GM13977 (cell line): Measurements from ENCODE around the gene LGMN.

Experiments used
- DNase-seq: peaks from one replicate; pipeline ENCODE4 v3.0.0; 2012; ENCODE audit warnings: low spot score
- in situ Hi-C: fragments of 300-500 bp; cut with MboI; formaldehyde crosslinking; loops from one replicate; pipeline ENCODE4 v1.12.0; 2022; ENCODE audit warnings: low sequenced_read_pairs, low pct_unique_long_range_greater_than_20kb, mixed read lengths, inconsistent platforms; ENCODE audit not compliant: unreplicated experiment
- TF ChIP-seq, protein P1 (sequence below): IDR thresholded peaks from 2 replicates; pipeline ENCODE4 v1.5.1; 2012; ENCODE audit warnings: mild to moderate bottlenecking, control low read depth; ENCODE audit not compliant: insufficient read depth; ENCODE audit errors: extremely low read depth, missing control alignments

LGMN gene

DNA sequence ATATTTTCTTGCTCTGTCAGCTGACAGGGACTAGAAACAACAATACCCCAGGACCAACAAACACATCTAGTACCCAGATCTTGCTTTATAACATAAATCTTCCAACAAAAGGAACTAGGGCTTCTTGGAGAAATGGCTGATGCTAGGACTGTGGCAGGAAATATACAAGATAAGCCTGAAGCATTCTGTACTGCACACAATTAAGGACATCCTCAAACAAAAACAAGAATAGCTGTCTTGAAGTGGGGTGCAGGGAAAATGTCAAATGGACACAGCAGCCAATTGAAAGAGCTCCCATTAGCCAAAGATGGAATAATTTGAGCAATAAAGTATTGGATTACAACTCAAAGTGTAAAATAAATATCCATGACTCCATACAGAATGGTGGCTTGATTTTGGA, 50.0 kb downstream of the LGMN start:
- in situ Hi-C loops: loop anchor here (25.0 kb wide), 1 partner anchor 561 kb away; no protein-coding TSS in a partner anchor
- TF ChIP-seq, protein P1, sequence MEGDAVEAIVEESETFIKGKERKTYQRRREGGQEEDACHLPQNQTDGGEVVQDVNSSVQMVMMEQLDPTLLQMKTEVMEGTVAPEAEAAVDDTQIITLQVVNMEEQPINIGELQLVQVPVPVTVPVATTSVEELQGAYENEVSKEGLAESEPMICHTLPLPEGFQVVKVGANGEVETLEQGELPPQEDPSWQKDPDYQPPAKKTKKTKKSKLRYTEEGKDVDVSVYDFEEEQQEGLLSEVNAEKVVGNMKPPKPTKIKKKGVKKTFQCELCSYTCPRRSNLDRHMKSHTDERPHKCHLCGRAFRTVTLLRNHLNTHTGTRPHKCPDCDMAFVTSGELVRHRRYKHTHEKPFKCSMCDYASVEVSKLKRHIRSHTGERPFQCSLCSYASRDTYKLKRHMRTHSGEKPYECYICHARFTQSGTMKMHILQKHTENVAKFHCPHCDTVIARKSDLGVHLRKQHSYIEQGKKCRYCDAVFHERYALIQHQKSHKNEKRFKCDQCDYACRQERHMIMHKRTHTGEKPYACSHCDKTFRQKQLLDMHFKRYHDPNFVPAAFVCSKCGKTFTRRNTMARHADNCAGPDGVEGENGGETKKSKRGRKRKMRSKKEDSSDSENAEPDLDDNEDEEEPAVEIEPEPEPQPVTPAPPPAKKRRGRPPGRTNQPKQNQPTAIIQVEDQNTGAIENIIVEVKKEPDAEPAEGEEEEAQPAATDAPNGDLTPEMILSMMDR: no peak
- no peak for DNase-seq

DNA sequence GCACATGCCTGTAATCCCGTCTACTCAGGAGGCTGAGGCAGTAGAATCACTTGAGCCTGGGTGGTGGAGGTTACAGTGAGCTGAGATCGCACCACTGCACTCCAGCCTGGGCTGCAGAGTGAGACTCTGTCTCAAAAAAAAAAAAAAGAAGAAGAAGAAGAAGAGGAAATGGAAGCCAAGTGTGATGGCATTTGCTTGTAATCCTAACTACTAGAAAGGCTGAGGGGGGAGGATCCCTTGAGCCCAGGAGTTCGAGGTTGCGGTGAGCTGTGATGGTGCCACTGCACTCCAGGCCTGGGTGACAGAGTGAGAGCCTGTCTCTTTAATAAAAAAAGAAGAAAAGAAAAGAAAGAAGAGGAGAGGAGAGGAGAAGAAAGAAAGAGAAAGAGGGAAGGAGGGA, 52.1 kb downstream of the LGMN start:
- in situ Hi-C loops: loop anchor here (25.0 kb wide), 1 partner anchor 559 kb away; no protein-coding TSS in a partner anchor
- TF ChIP-seq, protein P1: no peak
- DNase-seq: no peak

DNA sequence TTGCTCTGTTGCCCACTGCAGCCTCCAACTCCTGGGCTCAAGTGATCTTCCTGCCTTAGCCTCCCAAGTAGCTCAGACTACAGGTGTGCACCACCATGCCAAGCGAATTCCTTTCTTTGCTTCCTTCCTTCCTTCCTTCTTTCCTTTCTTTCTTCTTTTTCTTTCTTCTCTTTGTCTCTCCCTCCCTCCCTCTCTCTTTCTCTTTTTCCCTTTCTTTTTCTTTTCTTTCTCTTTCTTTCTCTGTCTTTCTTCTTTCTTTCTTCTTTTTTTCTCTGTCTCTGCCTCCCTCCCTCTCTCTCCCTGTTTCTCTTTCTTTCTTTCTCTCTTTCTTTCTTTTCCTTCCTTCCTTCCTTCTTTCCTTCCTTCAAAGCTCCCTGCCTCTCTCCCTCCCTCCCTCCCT, 52.9 kb downstream of the LGMN start:
- in situ Hi-C loops: loop anchor here (25.0 kb wide), 1 partner anchor 558 kb away; no protein-coding TSS in a partner anchor
- TF ChIP-seq, protein P1: no peak
- no peak for DNase-seq

DNA sequence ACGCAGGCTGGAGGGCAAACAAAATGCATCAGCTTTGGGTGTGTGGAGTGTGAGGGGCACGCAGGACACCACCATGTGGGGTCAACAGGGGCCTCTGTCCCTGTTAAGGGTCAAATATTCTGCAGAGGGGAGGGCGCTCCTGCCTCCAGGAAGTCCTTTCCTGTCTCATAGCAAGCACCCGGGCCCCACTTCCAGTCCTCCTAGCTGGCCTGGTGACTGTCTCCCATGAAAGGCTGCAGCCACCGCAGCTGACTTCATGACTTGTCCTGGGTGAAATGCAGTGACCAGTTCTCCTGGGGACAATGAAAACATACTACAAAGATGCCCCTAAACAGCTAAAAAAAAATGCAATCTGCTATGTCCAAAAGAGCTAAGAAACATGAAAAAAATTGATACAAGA, 53.6 kb downstream of the LGMN start:
- no peak for DNase-seq
- in situ Hi-C loops: loop anchor here (25.0 kb wide), 1 partner anchor 558 kb away; no protein-coding TSS in a partner anchor

DNA sequence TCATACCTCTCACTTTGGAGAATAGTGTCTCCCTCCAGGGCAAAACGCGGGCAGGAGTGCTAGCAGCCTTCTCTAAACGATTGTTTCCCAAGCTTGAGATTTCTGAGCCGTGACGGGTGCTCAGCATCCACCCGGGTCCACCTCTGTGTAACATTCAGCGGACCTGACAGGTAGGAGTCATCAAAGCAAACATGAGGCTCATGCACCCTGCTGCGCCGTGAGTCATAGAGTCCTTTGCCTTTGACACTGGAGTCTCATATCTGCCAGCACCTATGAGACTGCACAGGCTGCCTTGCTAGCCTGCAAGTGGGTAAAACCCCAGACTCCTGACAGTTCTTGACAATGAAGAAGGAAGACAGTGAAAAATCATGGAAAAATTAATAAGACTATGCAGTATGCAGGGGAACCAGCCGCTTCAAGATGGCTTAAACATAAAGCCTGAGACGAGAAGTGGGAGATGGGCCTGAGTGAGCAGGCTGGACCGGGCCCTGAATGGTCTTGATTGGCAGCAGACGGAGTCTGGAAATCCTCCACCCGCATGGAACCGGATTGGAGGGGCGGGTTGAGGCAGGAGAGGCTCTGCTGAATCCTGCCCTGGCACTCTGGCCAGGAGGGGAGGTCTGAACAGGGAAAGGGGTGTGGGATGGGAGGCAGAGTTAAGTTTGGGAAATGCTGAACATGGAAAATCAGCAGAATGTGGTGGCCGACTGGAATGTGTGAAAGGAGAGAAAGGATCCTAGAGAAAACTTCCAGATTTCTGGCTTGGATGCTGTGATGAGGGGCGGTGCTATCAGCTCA, 54.2 kb downstream of the LGMN start:
- no peak for DNase-seq
- TF ChIP-seq, protein P1: no peak
- in situ Hi-C loops: loop anchor here (25.0 kb wide), 1 partner anchor 557 kb away; no protein-coding TSS in a partner anchor

More for the DNA sequence above, 53.6 kb downstream of the LGMN start:
- TF ChIP-seq, protein P1: no peak

DNA sequence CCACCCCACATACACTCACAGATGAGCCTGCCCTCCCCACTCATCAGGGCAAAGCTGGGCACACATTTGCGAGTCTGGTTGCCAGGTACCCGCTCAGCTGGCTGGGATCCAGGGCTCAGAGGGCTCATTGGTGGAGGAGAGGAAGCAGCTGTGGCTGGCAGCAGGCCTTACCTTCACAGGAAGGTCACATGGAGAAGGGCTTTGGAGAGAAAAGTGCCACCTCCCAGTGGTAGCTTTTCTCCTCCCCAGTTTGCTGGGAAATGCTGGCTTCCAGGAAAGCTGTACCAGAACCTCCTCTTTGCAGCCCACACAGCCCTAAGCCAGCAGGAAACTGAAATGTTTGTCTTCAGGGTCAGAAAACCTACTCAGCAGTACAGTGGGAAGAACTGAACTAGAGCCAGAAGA, 55.6 kb downstream of the LGMN start:
- in situ Hi-C loops: loop anchor here (25.0 kb wide), 1 partner anchor 556 kb away; no protein-coding TSS in a partner anchor
- DNase-seq: no peak
- TF ChIP-seq, protein P1: no peak
